ENCODE results near the gene UNC13D. TPM values are rescaled to one million over a fixed set of nuclear protein-coding genes. Genes with fewer than 3 reads are reported as not detected.

Gene UNC13D
- polyA plus RNA-seq, 1 donor (not counting 4 experiments of a cell fraction or from before 2014, with no cell fraction given): 0.25 TPM

DNA sequence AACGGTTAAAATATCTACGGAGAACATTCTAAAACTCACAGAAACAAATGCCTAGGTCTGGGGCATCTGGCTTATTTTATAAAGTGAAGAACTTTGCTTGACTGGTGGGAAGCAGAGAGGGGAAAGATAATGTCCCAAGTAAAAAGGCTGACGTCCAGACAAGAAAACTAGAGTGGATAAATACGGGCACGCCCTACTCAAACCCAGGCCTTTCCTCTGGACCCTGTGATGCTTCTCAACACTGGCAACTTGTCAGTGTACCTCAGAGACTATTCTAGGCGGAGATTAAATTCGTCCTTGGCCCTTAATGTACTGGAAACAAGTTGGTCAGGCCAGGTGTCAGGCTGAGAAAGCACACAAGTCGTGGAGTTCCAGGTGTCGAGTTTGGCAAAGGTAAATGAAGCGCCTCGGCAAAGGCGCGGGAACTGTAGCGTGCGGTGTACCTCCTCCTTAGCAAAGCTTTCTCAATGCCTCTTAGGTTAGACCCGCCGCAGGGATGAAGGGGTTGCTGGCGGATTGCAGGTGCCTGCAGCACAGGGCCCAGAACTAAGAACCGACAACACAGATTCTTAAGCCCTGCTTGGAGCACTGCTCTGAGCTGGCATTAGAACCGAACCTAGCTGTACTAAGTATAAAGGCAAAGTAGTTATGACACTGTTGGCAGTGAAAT lies 60.3 kb downstream of the UNC13D start:
- H3K4me3 ChIP-seq (ENCODE audit: control insufficient read depth in 2 of 3, extremely low read depth in 1 of 3, insufficient read depth in 2 of 3, low read depth in 1 of 3, low read length in 3 of 3): peak overlapping the region; percentile 57 to 72 (median 68)
- peaks cover 10% of the 10 kb centered on the region for H3K79me2 ChIP-seq (ENCODE audit: control insufficient read depth, insufficient read depth, low read length)
- H3K9me1 ChIP-seq (ENCODE audit: control insufficient read depth, extremely low read depth, insufficient read depth, low read length): no peaks in the 10 kb centered on the region
- H3K9ac ChIP-seq (ENCODE audit: control insufficient read depth, extremely low read depth, insufficient read depth, low read length): peak overlapping the region; percentile 91
- H3K36me3 ChIP-seq (ENCODE audit: control insufficient read depth in 2 of 2, extremely low read depth in 1 of 2, insufficient read depth in 2 of 2, low read length in 2 of 2): no peaks in the 10 kb centered on the region
- H4K20me1 ChIP-seq (ENCODE audit: control insufficient read depth, extremely low read depth, insufficient read depth, low read length): peaks cover 1% of the 10 kb centered on the region
- no peaks in the 10 kb centered on the region for H3K9me3 ChIP-seq (ENCODE audit: control insufficient read depth, low read depth, low read length)
- H3K4me1 ChIP-seq (ENCODE audit: control insufficient read depth, extremely low read depth, insufficient read depth, low read length): peaks cover 39% of the 10 kb centered on the region
- TF ChIP-seq, protein P1, sequence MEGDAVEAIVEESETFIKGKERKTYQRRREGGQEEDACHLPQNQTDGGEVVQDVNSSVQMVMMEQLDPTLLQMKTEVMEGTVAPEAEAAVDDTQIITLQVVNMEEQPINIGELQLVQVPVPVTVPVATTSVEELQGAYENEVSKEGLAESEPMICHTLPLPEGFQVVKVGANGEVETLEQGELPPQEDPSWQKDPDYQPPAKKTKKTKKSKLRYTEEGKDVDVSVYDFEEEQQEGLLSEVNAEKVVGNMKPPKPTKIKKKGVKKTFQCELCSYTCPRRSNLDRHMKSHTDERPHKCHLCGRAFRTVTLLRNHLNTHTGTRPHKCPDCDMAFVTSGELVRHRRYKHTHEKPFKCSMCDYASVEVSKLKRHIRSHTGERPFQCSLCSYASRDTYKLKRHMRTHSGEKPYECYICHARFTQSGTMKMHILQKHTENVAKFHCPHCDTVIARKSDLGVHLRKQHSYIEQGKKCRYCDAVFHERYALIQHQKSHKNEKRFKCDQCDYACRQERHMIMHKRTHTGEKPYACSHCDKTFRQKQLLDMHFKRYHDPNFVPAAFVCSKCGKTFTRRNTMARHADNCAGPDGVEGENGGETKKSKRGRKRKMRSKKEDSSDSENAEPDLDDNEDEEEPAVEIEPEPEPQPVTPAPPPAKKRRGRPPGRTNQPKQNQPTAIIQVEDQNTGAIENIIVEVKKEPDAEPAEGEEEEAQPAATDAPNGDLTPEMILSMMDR (optimal IDR thresholded peaks at IDR 0.05 in 1 of 3, IDR thresholded peaks at IDR 0.05 in 1 of 3, conservative IDR thresholded peaks at IDR 0.05 in 1 of 3; ENCODE audit: extremely low read depth in 1 of 3, insufficient read depth in 2 of 3, low read length in 3 of 3): no peak
- TF ChIP-seq EZH2 (IDR thresholded peaks at IDR 0.05; ENCODE audit: low read length): no peak
- peak overlapping the region; percentile 98 for H3K4me2 ChIP-seq (ENCODE audit: control insufficient read depth, extremely low read depth, insufficient read depth, low read depth, low read length)
- FAIRE-seq (no peak), DNase-seq (ENCODE audit: low read depth, low spot score) (no peak)
- dilution Hi-C loops (cut with MboI; ENCODE audit: extremely low pct_ligation_motif_present, low sequenced_read_pairs): no loop called here
- no peaks in the 10 kb centered on the region for H3K27me3 ChIP-seq (ENCODE audit: control insufficient read depth, extremely low read depth, insufficient read depth, low read length)
- peak overlapping the region; percentile 32 for H2AFZ ChIP-seq (ENCODE audit: control insufficient read depth, low read length)
- H3K27ac ChIP-seq (ENCODE audit: control insufficient read depth, insufficient read depth, low read length): peak overlapping the region; percentile 95

DNA sequence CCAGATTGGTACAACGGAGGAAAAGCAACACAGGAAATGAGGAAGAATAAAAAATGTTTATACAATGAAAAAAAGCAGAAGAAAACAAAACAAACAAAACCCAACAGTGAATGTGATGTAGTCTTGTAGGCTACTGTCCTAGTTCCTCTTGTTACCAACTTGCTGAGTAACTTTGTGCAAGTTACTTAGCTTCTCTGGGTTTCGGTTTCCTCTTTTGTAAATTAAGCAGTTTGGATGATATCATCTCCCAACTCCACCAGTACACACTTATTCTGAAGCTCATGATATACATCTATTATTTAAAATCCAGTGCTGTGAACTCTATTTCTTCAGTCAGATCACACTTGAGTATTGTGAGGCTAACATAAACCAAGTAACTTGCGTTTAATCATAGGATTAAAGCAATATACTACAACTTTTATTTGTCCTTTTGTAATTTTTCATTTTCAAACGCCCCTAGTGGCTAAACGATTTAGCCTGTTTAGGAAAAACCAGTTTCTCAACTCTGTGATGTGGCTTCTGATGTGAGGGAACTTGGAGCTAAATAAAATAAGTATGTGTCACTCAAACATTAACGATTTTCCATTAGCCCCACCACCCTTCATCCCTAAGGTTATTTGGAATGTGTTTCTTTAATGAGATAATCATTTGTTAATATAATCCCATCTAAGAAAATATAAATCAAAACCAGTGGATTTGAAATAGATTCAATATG lies 61.0 kb downstream of the UNC13D start:
- no peaks in the 10 kb centered on the region for H3K9me3 ChIP-seq (ENCODE audit: control insufficient read depth, low read depth, low read length)
- H3K36me3 ChIP-seq (ENCODE audit: control insufficient read depth in 2 of 2, extremely low read depth in 1 of 2, insufficient read depth in 2 of 2, low read length in 2 of 2): peaks cover 4 to 6% of the 10 kb centered on the region in 2 experiments
- peak overlapping the region in 2 of 3 experiments; percentile 59 to 68 for H3K4me3 ChIP-seq (ENCODE audit: control insufficient read depth in 2 of 3, extremely low read depth in 1 of 3, insufficient read depth in 2 of 3, low read depth in 1 of 3, low read length in 3 of 3)
- dilution Hi-C loops (cut with MboI; ENCODE audit: extremely low pct_ligation_motif_present, low sequenced_read_pairs): no loop called here
- H3K79me2 ChIP-seq (ENCODE audit: control insufficient read depth, insufficient read depth, low read length): peaks cover 15% of the 10 kb centered on the region
- no peak for FAIRE-seq
- peak overlapping the region; percentile 91 for H3K9ac ChIP-seq (ENCODE audit: control insufficient read depth, extremely low read depth, insufficient read depth, low read length)
- no peaks in the 10 kb centered on the region for H3K9me1 ChIP-seq (ENCODE audit: control insufficient read depth, extremely low read depth, insufficient read depth, low read length)
- H3K4me2 ChIP-seq (ENCODE audit: control insufficient read depth, extremely low read depth, insufficient read depth, low read depth, low read length): peak overlapping the region; percentile 98
- H3K4me1 ChIP-seq (ENCODE audit: control insufficient read depth, extremely low read depth, insufficient read depth, low read length): peaks cover 39% of the 10 kb centered on the region
- peak overlapping the region; percentile 88 for H2AFZ ChIP-seq (ENCODE audit: control insufficient read depth, low read length)
- no peak for DNase-seq (ENCODE audit: low read depth, low spot score)
- peak overlapping the region; percentile 95 for H3K27ac ChIP-seq (ENCODE audit: control insufficient read depth, insufficient read depth, low read length)
- H3K27me3 ChIP-seq (ENCODE audit: control insufficient read depth, extremely low read depth, insufficient read depth, low read length): no peaks in the 10 kb centered on the region
- H4K20me1 ChIP-seq (ENCODE audit: control insufficient read depth, extremely low read depth, insufficient read depth, low read length): peaks cover 8% of the 10 kb centered on the region
- TF ChIP-seq EZH2 (IDR thresholded peaks at IDR 0.05; ENCODE audit: low read length): no peak
- TF ChIP-seq, protein P1 (optimal IDR thresholded peaks at IDR 0.05 in 1 of 3, IDR thresholded peaks at IDR 0.05 in 1 of 3, conservative IDR thresholded peaks at IDR 0.05 in 1 of 3; ENCODE audit: extremely low read depth in 1 of 3, insufficient read depth in 2 of 3, low read length in 3 of 3): peak in 2 of 3 experiments; percentile 55 to 64
